ENCODE measurements around the gene HBEGF. TPM values are rescaled to one million over a fixed set of nuclear protein-coding genes. Genes with fewer than 3 reads are reported as not detected.

Gene HBEGF
- total RNA-seq, 1 experiment from 2014 or later, result 2.4 TPM

GRCh38 chr5:140357726-140358093, 11.3 kb upstream of the HBEGF start:
- TF ChIP-seq, protein P1, sequence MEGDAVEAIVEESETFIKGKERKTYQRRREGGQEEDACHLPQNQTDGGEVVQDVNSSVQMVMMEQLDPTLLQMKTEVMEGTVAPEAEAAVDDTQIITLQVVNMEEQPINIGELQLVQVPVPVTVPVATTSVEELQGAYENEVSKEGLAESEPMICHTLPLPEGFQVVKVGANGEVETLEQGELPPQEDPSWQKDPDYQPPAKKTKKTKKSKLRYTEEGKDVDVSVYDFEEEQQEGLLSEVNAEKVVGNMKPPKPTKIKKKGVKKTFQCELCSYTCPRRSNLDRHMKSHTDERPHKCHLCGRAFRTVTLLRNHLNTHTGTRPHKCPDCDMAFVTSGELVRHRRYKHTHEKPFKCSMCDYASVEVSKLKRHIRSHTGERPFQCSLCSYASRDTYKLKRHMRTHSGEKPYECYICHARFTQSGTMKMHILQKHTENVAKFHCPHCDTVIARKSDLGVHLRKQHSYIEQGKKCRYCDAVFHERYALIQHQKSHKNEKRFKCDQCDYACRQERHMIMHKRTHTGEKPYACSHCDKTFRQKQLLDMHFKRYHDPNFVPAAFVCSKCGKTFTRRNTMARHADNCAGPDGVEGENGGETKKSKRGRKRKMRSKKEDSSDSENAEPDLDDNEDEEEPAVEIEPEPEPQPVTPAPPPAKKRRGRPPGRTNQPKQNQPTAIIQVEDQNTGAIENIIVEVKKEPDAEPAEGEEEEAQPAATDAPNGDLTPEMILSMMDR (conservative IDR thresholded peaks at IDR 0.05), result peak; percentile 88
- Histone ChIP-seq H3K56ac (ENCODE audit: insufficient read length, low read depth, low read length) (no peak overlapping the region), H3T11ph (ENCODE audit: low read length) (no peak overlapping the region), H3K79me2 (ENCODE audit: insufficient read depth, low read length) (no peaks in the 10 kb centered on the region), H4K20me1 (ENCODE audit: control insufficient read depth, insufficient read depth, insufficient read length) (no peaks in the 10 kb centered on the region), H2AK5ac (ENCODE audit: insufficient read length, low read length) (no peak overlapping the region), H2BK20ac (ENCODE audit: low read depth, low read length, poor library complexity, severe bottlenecking) (no peak overlapping the region), H2BK12ac (ENCODE audit: insufficient read length, low read depth, low read length) (no peak overlapping the region), H3K9ac (ENCODE audit: extremely low read depth, insufficient read length, low read length) (no peak overlapping the region), H3K4me1 (ENCODE audit: insufficient read depth, low read length) (no peaks in the 10 kb centered on the region; the same call in 1 of the 2 replicates), H3K9me3 (ENCODE audit: control insufficient read depth, low read depth, low read length) (no peaks in the 10 kb centered on the region), H3K23ac (ENCODE audit: insufficient read length, low read depth, low read length) (no peak overlapping the region), H3K79me1 (ENCODE audit: insufficient read depth, low read depth, low read length, poor library complexity, severe bottlenecking) (no peaks in the 10 kb centered on the region), H3K23me2 (ENCODE audit: insufficient read length, low read depth, low read length, poor library complexity, severe bottlenecking) (no peaks in the 10 kb centered on the region), H2BK5ac (ENCODE audit: insufficient read length, low read length) (no peak overlapping the region), H3K18ac (ENCODE audit: insufficient read length, low read depth, low read length) (no peak overlapping the region), H2BK15ac (ENCODE audit: low read depth, low read length) (no peak overlapping the region), H3K27me3 (ENCODE audit: insufficient read depth, low read length) (no peaks in the 10 kb centered on the region), H3K4ac (ENCODE audit: low read depth, low read length) (no peak overlapping the region), H3K27ac (ENCODE audit: insufficient read length, low read depth, low read length) (no peak overlapping the region), H2BK120ac (ENCODE audit: low read depth, low read length, poor library complexity, severe bottlenecking) (no peak overlapping the region), H4K8ac (replicated peaks; ENCODE audit: insufficient read length, low read depth, low read length) (no peak overlapping the region), H3K14ac (ENCODE audit: insufficient read depth, low read length) (no peak overlapping the region), H3K4me2 (ENCODE audit: insufficient read depth, insufficient read length, low read length) (peak overlapping the region; percentile 2), H4K5ac (ENCODE audit: insufficient read length, low read depth, low read length) (no peak overlapping the region), H4K91ac (ENCODE audit: insufficient read length, low read depth, low read length) (no peak overlapping the region), H2AFZ (ENCODE audit: low read length) (no peak overlapping the region)
- H3K4me1 Mint-ChIP-seq, result peaks cover 5 to 19% of the 10 kb centered on the region in 2 experiments; a peak in 3 of 4 replicates
- no peaks in the 10 kb centered on the region; a peak in 1 of 5 replicates for H3K9me3 Mint-ChIP-seq
- H3K4me3 Mint-ChIP-seq, result no peak overlapping the region
- WGBS (ENCODE audit: extremely low coverage, insufficient read length, low lambda C conversion rate), result no CpG with 5 or more reads among the region's 18 CpGs
- H3K27me3 Mint-ChIP-seq (ENCODE audit: low read depth), result peaks cover 13% of the 10 kb centered on the region
- no peaks in the 10 kb centered on the region for H3K36me3 Mint-ChIP-seq (ENCODE audit: insufficient read depth in 1 of 3, low read depth in 3 of 3)
- DNase-seq, result peak; percentile 92
- peak overlapping the region; percentile 70 to 92 (median 71); a peak in 4 of 7 replicates for H3K27ac Mint-ChIP-seq

Data from H9 (cell line).